ENCODE measurements around the gene ANKRD53. TPM values are rescaled to one million over a fixed set of nuclear protein-coding genes. Genes with fewer than 3 reads are reported as not detected.
"Not testable (repeated sequence)": the region's sequence is repeated elsewhere in the genome, so short reads cannot be mapped to it uniquely, and the experiment has no call there.

The ANKRD53 gene
- total and polyA plus RNA-seq, 5 donors from 2014 or later: 0.09 to 0.94 TPM; not detected in 3

- H3K4me1 ChIP-seq (ENCODE audit: control insufficient read depth, insufficient read depth, low read length, poor library complexity, severe bottlenecking): peaks cover 18% of the 10 kb centered on the region
- H3K4me3 ChIP-seq (ENCODE audit: low read depth, low read length); H3K27ac Mint-ChIP-seq; H3K27me3 ChIP-seq (ENCODE audit: control insufficient read depth, insufficient read depth, low read length); H3K9me3 Mint-ChIP-seq; H3K36me3 ChIP-seq (ENCODE audit: control insufficient read depth, insufficient read depth, low read length); H3K27ac ChIP-seq (ENCODE audit: insufficient read depth, low read length, poor library complexity, severe bottlenecking); H3K36me3 Mint-ChIP-seq; H3K9me3 ChIP-seq (ENCODE audit: control insufficient read depth in 2 of 2, low read length in 2 of 2); ATAC-seq (ENCODE audit: low read depth in 2 of 2); DNase-seq; H3K4me3 Mint-ChIP-seq; H3K27me3 Mint-ChIP-seq: not testable (repeated sequence)
- H3K4me1 Mint-ChIP-seq: peaks cover 15 to 26% (median 18%) of the 10 kb centered on the region in 4 donors
Observed at GRCh38 chr2:70998885-70999284, 20.5 kb downstream of the ANKRD53 start.

- Mint-ChIP-seq H3K9me3 (no peaks in the 10 kb centered on the region), H3K4me1 (peaks cover 13 to 24% (median 18%) of the 10 kb centered on the region in 4 donors), H3K27me3 (no peaks in the 10 kb centered on the region), H3K27ac (peak overlapping the region in 1 of 3 donors; percentile 68), H3K4me3 (no peak overlapping the region), H3K36me3 (no peaks in the 10 kb centered on the region)
- Histone ChIP-seq H3K27ac (ENCODE audit: insufficient read depth, low read length, poor library complexity, severe bottlenecking) (no peak overlapping the region), H3K27me3 (ENCODE audit: control insufficient read depth, insufficient read depth, low read length) (no peaks in the 10 kb centered on the region), H3K9me3 (ENCODE audit: control insufficient read depth in 2 of 2, low read length in 2 of 2) (no peaks in the 10 kb centered on the region), H3K4me3 (ENCODE audit: low read depth, low read length) (no peak overlapping the region), H3K36me3 (ENCODE audit: control insufficient read depth, insufficient read depth, low read length) (no peaks in the 10 kb centered on the region), H3K4me1 (ENCODE audit: control insufficient read depth, insufficient read depth, low read length, poor library complexity, severe bottlenecking) (peaks cover 14% of the 10 kb centered on the region)
- ATAC-seq (ENCODE audit: low read depth in 2 of 2): no peak
- DNase-seq: no peak
Observed at GRCh38 chr2:70999362-70999761, 20.9 kb downstream of the ANKRD53 start.

GRCh38 chr2:70999931-71000330, 21.5 kb downstream of the ANKRD53 start:
- H3K4me3 ChIP-seq (ENCODE audit: low read depth, low read length); DNase-seq; ATAC-seq (ENCODE audit: low read depth in 2 of 2); H3K27me3 ChIP-seq (ENCODE audit: control insufficient read depth, insufficient read depth, low read length); H3K36me3 ChIP-seq (ENCODE audit: control insufficient read depth, insufficient read depth, low read length); H3K27ac Mint-ChIP-seq; H3K9me3 Mint-ChIP-seq; H3K27me3 Mint-ChIP-seq; H3K27ac ChIP-seq (ENCODE audit: insufficient read depth, low read length, poor library complexity, severe bottlenecking); H3K4me3 Mint-ChIP-seq; H3K36me3 Mint-ChIP-seq; H3K9me3 ChIP-seq (ENCODE audit: control insufficient read depth in 2 of 2, low read length in 2 of 2): not testable (repeated sequence)
- H3K4me1 Mint-ChIP-seq: peaks cover 13 to 24% (median 18%) of the 10 kb centered on the region in 4 donors
- H3K4me1 ChIP-seq (ENCODE audit: control insufficient read depth, insufficient read depth, low read length, poor library complexity, severe bottlenecking): peaks cover 14% of the 10 kb centered on the region

- H3K4me3 ChIP-seq (ENCODE audit: low read depth, low read length): peak overlapping the region; percentile 66
- peaks cover 8% of the 10 kb centered on the region for H3K4me1 ChIP-seq (ENCODE audit: control insufficient read depth, insufficient read depth, low read length, poor library complexity, severe bottlenecking)
- no peaks in the 10 kb centered on the region for H3K27me3 Mint-ChIP-seq
- H3K4me3 Mint-ChIP-seq: peak overlapping the region in 3 of 4 donors; percentile 41 to 81 (median 57)
- no peaks in the 10 kb centered on the region for H3K36me3 Mint-ChIP-seq
- H3K27ac ChIP-seq (ENCODE audit: insufficient read depth, low read length, poor library complexity, severe bottlenecking): no peak overlapping the region
- H3K4me1 Mint-ChIP-seq: peaks cover 7 to 17% (median 11%) of the 10 kb centered on the region in 4 donors
- H3K27ac Mint-ChIP-seq: peak overlapping the region in 2 of 3 donors; percentile 75 to 87
- ATAC-seq (ENCODE audit: low read depth in 2 of 2): peak; percentile 89 to 93
- H3K9me3 Mint-ChIP-seq: no peaks in the 10 kb centered on the region
- no peaks in the 10 kb centered on the region for H3K9me3 ChIP-seq (ENCODE audit: control insufficient read depth in 2 of 2, low read length in 2 of 2)
- no peaks in the 10 kb centered on the region for H3K36me3 ChIP-seq (ENCODE audit: control insufficient read depth, insufficient read depth, low read length)
- DNase-seq: peak; percentile 72 to 86 (median 80)
- H3K27me3 ChIP-seq (ENCODE audit: control insufficient read depth, insufficient read depth, low read length): no peaks in the 10 kb centered on the region
Observed at GRCh38 chr2:71000780-71001591, 22.6 kb downstream of the ANKRD53 start.

GRCh38 chr2:71001592-71001927, 23.1 kb downstream of the ANKRD53 start:
- ATAC-seq (ENCODE audit: low read depth in 2 of 2): no peak
- Mint-ChIP-seq H3K4me1 (peaks cover 6 to 15% (median 11%) of the 10 kb centered on the region in 4 donors), H3K36me3 (no peaks in the 10 kb centered on the region), H3K4me3 (no peak overlapping the region), H3K27me3 (no peaks in the 10 kb centered on the region), H3K9me3 (no peaks in the 10 kb centered on the region), H3K27ac (peak overlapping the region in 2 of 3 donors; percentile 75 to 87)
- H3K27ac ChIP-seq (ENCODE audit: insufficient read depth, low read length, poor library complexity, severe bottlenecking): no peak overlapping the region
- no peak overlapping the region for H3K4me3 ChIP-seq (ENCODE audit: low read depth, low read length)
- no peaks in the 10 kb centered on the region for H3K36me3 ChIP-seq (ENCODE audit: control insufficient read depth, insufficient read depth, low read length)
- H3K9me3 ChIP-seq (ENCODE audit: control insufficient read depth in 2 of 2, low read length in 2 of 2): no peaks in the 10 kb centered on the region
- peaks cover 8% of the 10 kb centered on the region for H3K4me1 ChIP-seq (ENCODE audit: control insufficient read depth, insufficient read depth, low read length, poor library complexity, severe bottlenecking)
- H3K27me3 ChIP-seq (ENCODE audit: control insufficient read depth, insufficient read depth, low read length): no peaks in the 10 kb centered on the region
- no peak for DNase-seq

- Histone ChIP-seq H3K36me3 (ENCODE audit: control insufficient read depth, insufficient read depth, low read length) (no peaks in the 10 kb centered on the region), H3K4me3 (ENCODE audit: low read depth, low read length) (no peak overlapping the region), H3K27ac (ENCODE audit: insufficient read depth, low read length, poor library complexity, severe bottlenecking) (no peak overlapping the region), H3K9me3 (ENCODE audit: control insufficient read depth in 2 of 2, low read length in 2 of 2) (no peaks in the 10 kb centered on the region), H3K27me3 (ENCODE audit: control insufficient read depth, insufficient read depth, low read length) (no peaks in the 10 kb centered on the region), H3K4me1 (ENCODE audit: control insufficient read depth, insufficient read depth, low read length, poor library complexity, severe bottlenecking) (peaks cover 8% of the 10 kb centered on the region)
- ATAC-seq (ENCODE audit: low read depth in 2 of 2) (no peak), DNase-seq (no peak)
- Mint-ChIP-seq H3K4me1 (peaks cover 6 to 15% (median 11%) of the 10 kb centered on the region in 4 donors), H3K9me3 (no peaks in the 10 kb centered on the region), H3K36me3 (no peaks in the 10 kb centered on the region), H3K27ac (no peak overlapping the region), H3K27me3 (no peaks in the 10 kb centered on the region), H3K4me3 (no peak overlapping the region)
Observed at GRCh38 chr2:71001981-71002570, 23.6 kb downstream of the ANKRD53 start.

- no peaks in the 10 kb centered on the region for H3K36me3 Mint-ChIP-seq
- ATAC-seq (ENCODE audit: low read depth in 2 of 2) (no peak), DNase-seq (no peak)
- Histone ChIP-seq H3K36me3 (ENCODE audit: control insufficient read depth, insufficient read depth, low read length) (no peaks in the 10 kb centered on the region), H3K9me3 (ENCODE audit: control insufficient read depth in 2 of 2, low read length in 2 of 2) (no peaks in the 10 kb centered on the region), H3K27ac (ENCODE audit: insufficient read depth, low read length, poor library complexity, severe bottlenecking) (no peak overlapping the region), H3K4me1 (ENCODE audit: control insufficient read depth, insufficient read depth, low read length, poor library complexity, severe bottlenecking) (peaks cover 8% of the 10 kb centered on the region), H3K27me3 (ENCODE audit: control insufficient read depth, insufficient read depth, low read length) (no peaks in the 10 kb centered on the region), H3K4me3 (ENCODE audit: low read depth, low read length) (no peak overlapping the region)
- no peak overlapping the region for H3K27ac Mint-ChIP-seq
- H3K4me3 Mint-ChIP-seq: no peak overlapping the region
- H3K27me3 Mint-ChIP-seq: no peaks in the 10 kb centered on the region
- no peaks in the 10 kb centered on the region for H3K9me3 Mint-ChIP-seq
- H3K4me1 Mint-ChIP-seq: peaks cover 6 to 15% (median 11%) of the 10 kb centered on the region in 4 donors
Observed at GRCh38 chr2:71003396-71003795, 25.0 kb downstream of the ANKRD53 start.
